ENCODE data around the gene PPFIBP2.
A peak's percentile ranks its signal among the peaks of the same experiment; 100 is the strongest.
"Not testable (repeated sequence)": the region's sequence is repeated elsewhere in the genome, so short reads cannot be mapped to it uniquely, and the experiment has no call there.

PPFIBP2 gene

DNA sequence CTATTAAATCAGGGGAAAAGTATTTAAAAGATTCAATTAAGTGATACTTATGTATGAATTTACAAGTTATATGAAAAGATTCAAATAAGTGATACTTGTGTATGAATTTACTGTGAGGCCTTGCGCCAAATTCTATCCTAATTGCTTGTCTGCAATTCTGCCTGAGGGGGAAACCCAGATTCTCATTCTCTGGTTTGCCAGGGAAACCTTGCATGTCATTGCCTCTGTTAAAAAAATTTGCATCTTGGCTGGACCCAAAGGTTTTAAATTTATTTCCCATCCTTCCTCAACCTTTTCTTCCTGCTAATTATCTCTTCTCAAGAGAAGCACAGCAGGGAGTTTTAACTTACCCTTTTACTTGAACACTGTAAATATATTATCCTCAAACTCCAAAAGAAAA, 14.7 kb upstream of the PPFIBP2 start:
- DNase-seq (ENCODE audit: low spot score) = no peak

DNA sequence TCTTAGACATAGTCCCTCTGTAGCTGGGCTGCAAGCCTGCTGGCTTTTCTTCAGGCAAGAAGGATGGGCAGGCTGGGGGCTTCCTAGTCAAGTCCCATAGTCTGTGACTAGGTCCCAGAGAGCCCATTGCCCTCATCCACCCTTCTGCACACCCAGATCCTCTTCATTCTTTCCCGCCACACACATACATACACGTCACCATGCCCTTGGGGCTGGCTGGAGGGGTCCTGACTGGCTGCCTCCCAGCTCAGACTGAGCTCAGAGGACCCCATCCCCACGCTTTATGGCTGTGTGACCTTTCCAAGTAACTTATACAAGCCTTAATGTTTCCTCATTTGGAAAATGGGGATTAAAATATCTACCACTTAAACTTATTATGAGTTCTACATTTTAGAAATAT, 13.5 kb upstream of the PPFIBP2 start:
- no peak for DNase-seq (ENCODE audit: low spot score)

DNA sequence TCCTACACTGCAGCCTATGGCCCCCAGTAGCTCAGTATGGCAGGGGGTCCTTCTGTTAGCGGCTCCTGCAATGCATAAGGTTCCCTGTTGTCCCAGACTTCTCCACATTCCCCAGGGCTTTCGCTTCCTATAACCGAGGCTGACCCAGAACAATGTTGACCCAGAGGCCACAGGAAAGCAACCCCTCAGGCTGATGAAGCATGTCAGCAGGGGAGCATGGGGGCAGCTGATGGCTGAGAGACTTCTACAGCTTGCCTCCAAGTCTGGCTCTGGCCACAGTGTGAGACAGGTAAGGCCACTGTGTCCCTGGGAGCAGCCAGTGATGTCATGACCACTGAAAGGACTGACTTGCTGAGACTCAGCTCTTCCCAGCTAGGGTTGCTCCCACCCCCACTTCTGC, 12.5 kb upstream of the PPFIBP2 start:
- DNase-seq (ENCODE audit: low spot score) = no peak

- DNase-seq (ENCODE audit: low spot score) = no peak
Observed at GRCh38 chr11:7501894-7502293, 11.9 kb upstream of the PPFIBP2 start.

DNA sequence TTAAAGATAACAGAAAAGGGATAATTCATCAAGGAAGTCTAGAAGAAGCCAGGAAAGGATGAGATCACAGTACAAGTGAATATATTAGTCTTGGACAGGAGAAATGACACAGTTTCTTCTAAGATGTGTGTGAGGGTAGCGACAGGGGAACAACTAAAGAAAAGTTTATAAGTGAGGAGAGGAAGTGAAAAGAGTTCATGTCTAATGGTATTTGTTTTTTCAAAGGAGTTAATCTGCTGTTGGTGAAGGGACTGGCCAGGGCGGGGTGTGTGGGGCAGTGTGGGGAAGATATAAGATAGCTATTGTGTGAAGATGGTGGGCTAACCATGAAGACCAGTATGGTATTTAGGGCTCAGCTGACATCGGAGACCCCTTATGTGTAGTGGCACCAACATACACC, 7.6 kb upstream of the PPFIBP2 start:
- no peak for DNase-seq (ENCODE audit: low spot score)

DNA sequence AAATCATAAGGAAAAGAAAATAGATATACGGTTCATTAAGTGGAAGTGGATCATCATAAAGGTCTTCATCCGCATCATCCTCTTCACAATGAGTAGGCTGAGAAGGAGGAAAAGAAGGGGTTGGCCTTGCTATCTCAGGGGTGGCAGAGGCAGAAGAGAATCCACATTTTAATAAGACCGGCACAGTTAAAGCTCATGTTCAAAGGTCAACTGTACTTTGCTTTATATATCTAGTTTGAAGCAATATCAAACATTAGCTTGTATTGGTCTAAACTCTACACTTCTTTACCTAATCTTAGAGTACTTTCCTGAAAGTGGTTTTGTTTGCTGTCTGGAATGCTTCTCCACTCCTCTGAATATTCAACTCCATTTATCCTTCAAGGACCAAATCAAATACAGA, 5.7 kb upstream of the PPFIBP2 start:
- DNase-seq (ENCODE audit: low spot score) = no peak

GRCh38 chr11:7509966-7510365, 3.8 kb upstream of the PPFIBP2 start:
- no peak for DNase-seq (ENCODE audit: low spot score)

DNA sequence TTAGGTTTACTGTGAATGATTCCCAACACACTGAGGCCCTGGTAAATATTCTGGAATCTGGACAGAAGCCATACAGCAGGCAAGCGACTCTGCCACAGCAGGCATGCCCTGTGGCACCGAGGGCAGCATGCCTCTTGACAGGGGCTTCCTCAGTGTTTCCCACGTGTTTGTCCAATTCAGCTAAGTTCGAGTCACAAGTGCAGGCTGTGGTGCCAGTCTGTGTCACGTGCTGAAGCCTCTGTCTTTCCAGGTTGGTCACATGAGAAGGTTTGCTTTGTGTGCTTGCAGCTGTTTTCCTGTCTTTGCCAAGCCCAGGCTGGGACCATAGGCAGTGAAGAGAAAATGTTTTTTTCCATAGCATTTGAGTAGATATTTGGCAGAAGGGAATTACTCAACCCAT, 2.4 kb upstream of the PPFIBP2 start:
- DNase-seq (ENCODE audit: low spot score) = no peak

- DNase-seq (ENCODE audit: low spot score) = peak; percentile 75
Observed at GRCh38 chr11:7512525-7513233, 1.1 kb upstream of the PPFIBP2 start.

DNA sequence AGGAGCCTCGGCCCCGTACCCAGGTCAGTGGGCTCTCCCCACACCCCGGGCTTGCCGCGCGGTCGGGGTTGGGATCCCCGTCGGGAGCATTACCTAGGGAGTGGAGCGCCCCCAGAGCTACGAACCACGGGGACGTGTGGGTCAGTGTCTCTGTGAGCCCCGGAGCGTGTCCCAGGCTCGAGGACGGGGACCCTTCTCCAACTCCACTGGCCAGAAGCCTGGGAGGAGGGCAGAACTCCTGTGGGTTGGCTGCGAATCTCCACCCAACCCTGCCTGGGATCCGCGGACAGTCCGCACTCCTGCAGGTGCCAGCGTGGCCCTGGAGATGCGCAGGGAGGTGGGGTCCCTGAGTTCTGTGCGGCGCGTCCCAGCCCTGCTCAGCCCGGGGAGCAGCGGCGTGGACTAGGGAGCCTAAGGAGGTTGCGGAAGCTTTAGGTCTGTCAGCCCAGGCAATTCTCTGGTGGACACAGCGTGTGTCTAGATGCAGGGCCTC, 346 bp downstream of the PPFIBP2 start:
- peak; percentile 28 for DNase-seq (ENCODE audit: low spot score)

- DNase-seq (ENCODE audit: low spot score) = no peak
Observed at GRCh38 chr11:7515447-7515886, 1.7 kb downstream of the PPFIBP2 start.

DNA sequence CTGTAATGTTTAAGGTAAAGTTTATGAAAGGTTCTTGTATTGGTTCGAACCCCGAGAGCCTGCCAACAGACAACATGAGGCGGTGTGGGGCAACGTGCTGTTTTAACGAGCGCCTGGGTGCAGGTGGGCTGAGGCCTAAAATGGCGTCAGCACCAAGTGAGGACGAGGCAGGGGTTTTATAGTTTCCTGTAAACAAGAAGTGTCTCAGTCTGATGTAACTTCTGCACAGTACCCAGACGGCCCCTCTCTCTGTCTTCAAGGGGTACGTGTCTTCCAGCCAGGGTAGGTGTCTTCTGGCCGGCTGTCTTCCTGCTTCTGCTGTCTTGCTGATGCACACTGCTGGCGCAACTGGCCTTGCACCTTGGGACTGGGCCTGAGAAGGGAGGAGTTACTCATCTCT, 2.7 kb downstream of the PPFIBP2 start:
- DNase-seq (ENCODE audit: low spot score) = no peak

DNA sequence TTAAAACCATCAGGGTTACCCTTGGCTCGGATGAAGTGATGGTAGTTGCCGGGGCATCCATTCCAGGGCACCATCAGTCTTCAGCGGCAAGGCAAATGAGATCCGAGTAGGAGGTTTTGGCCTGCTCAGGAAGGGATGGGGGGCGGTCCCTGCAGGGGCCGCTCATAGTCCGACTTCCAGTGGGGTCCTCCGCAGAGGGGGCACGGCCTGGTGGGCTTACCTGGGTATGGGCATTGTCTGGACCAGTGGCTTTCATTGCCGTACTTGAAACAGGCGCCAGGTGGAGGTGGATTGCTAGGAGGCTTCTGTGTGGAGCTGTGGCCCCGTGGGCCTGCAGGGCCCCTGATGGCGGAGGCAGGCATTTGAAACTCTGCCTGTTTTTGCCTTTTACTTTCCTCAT, 3.9 kb downstream of the PPFIBP2 start:
- not testable (repeated sequence) for DNase-seq (ENCODE audit: low spot score)

GRCh38 chr11:7518811-7519562, 5.2 kb downstream of the PPFIBP2 start:
- DNase-seq (ENCODE audit: low spot score) = no peak

- DNase-seq (ENCODE audit: low spot score) = no peak
Observed at GRCh38 chr11:7520011-7520942, 6.5 kb downstream of the PPFIBP2 start.

DNA sequence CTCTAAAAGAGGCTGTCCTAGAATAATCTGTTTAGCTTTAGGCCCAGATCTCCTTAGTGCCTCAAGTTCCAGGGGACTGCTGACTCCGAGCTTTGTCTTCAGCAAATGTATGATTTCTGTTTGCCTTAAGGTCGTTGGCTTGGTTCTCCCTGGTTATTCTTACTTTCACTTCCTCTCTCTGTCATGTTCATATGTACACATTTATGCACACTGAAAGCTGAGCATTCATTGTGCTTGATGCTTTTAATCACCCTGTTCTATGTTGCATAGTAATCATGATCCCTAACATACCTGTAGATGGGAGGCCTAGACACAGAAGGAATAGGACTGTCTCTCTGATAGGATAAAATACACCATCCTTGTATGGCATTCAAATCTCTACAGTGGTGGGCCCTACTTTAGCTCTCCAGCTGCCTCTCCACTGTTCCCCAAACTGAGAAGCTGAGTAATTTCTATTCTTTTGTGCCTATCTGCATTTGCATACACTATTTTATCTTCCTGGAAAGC, 7.2 kb downstream of the PPFIBP2 start:
- DNase-seq (ENCODE audit: low spot score) = no peak

GRCh38 chr11:7522121-7522520, 8.3 kb downstream of the PPFIBP2 start:
- no peak for DNase-seq (ENCODE audit: low spot score)

GRCh38 chr11:7522546-7522945, 8.7 kb downstream of the PPFIBP2 start:
- no peak for DNase-seq (ENCODE audit: low spot score)

DNA sequence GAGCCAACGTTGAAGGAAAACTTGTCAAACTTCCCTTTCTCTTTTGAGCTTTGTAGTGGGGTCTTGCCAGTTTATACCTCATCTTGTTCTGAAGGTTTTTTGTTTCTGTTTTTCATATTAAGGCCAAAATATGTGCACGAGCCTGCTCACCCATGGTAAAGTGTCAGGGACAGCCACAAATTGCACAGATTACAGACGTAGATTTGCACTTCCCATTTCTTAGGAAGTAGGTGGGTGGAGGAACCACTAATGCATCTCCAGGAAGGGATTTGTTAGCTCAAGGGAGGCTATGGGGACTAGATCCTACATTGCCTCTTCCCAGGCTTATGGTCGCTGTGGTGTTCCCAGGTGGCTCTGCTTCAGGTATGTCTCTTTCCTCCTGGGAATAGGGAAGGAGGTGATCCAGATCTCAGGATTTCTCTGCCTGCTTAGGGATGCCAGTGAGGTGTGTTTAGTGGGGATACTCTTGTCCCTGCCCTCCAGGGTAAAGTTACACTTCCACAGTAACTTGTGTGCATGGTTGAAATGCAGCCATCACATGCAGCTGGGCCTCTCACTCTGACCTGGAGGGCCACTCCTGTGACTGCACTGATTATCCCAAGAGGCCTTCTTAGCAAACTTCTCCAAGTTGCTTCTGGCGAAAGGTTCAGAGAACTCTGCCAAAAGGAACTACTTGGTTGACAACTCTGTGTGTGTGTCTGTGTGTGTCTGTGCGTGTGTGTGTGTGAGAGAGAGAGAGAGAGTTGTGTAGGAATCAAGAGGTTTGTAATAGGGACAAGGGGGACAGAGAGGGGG, 9.8 kb downstream of the PPFIBP2 start:
- no peak for DNase-seq (ENCODE audit: low spot score)

- no peak for DNase-seq (ENCODE audit: low spot score)
Observed at GRCh38 chr11:7524462-7525235, 10.8 kb downstream of the PPFIBP2 start.

DNA sequence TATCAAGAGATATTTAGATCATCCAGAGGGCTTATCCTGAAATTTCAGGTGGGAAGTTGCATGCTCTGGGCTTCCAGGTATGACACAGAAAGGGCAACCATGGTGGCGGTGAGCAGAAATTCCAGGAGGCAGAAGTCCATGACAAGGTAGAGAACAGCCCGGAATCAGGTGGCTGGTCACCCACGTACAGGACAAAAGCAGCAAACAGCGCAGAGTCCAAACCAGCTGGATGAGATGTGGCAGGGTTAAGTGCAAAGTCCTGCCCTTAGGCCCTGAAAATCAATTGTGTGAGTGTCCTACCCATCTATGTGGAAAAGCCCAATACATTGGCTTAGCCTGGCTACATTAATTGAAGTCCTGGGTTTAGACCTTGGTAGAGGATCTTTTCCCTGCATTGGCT, 11.6 kb downstream of the PPFIBP2 start:
- no peak for DNase-seq (ENCODE audit: low spot score)
